ENCODE results near the gene UTP15.

The UTP15 gene

GRCh38 chr5:73565139-73565968, at the start of gene UTP15, which contains the start of gene ANKRA2:
TSS of gene UTP15 (plus strand) at chr5:73565743. CDS start at chr5:73567345, 1,602 bp downstream.
TSS of gene ANKRA2 (minus strand) at chr5:73565639. CDS start at chr5:73562881, 2,758 bp downstream.
- FAIRE-seq: peak; percentile 93

GRCh38 chr5:73519531-73520283, 45.8 kb upstream of the UTP15 start:
- no peak for FAIRE-seq

GRCh38 chr5:73522989-73523388, 42.6 kb upstream of the UTP15 start:
- FAIRE-seq: no peak

GRCh38 chr5:73523861-73524260, 41.7 kb upstream of the UTP15 start:
- no peak for FAIRE-seq

- FAIRE-seq: no peak
Observed at GRCh38 chr5:73525606-73526203, 39.8 kb upstream of the UTP15 start.

- no peak for FAIRE-seq
Observed at GRCh38 chr5:73528248-73528647, 37.3 kb upstream of the UTP15 start.

GRCh38 chr5:73529081-73529480, 36.5 kb upstream of the UTP15 start:
- FAIRE-seq: no peak

GRCh38 chr5:73531356-73531755, 34.2 kb upstream of the UTP15 start:
- FAIRE-seq: no peak

GRCh38 chr5:73532195-73532594, 33.3 kb upstream of the UTP15 start:
- FAIRE-seq: no peak

- FAIRE-seq: no peak
Observed at GRCh38 chr5:73534011-73534644, 31.4 kb upstream of the UTP15 start.

GRCh38 chr5:73534971-73535370, 30.6 kb upstream of the UTP15 start:
- no peak for FAIRE-seq

- no peak for FAIRE-seq
Observed at GRCh38 chr5:73539730-73540129, 25.8 kb upstream of the UTP15 start.

GRCh38 chr5:73540192-73540591, 25.4 kb upstream of the UTP15 start:
- FAIRE-seq: no peak

- FAIRE-seq: no peak
Observed at GRCh38 chr5:73542020-73542419, 23.5 kb upstream of the UTP15 start.

- FAIRE-seq: no peak
Observed at GRCh38 chr5:73544429-73545402, 20.8 kb upstream of the UTP15 start.

GRCh38 chr5:73545403-73545779, 20.2 kb upstream of the UTP15 start:
- no peak for FAIRE-seq

- no peak for FAIRE-seq
Observed at GRCh38 chr5:73550016-73550415, 15.5 kb upstream of the UTP15 start.

- no peak for FAIRE-seq
Observed at GRCh38 chr5:73552642-73553041, 12.9 kb upstream of the UTP15 start.

- FAIRE-seq: no peak
Observed at GRCh38 chr5:73558950-73559349, 6.6 kb upstream of the UTP15 start.

- no peak for FAIRE-seq
Observed at GRCh38 chr5:73564018-73564417, 1.5 kb upstream of the UTP15 start.

GRCh38 chr5:73564675-73565074, 868 bp upstream of the UTP15 start:
- no peak for FAIRE-seq
